ENCODE results near the gene CDC73. TPM values are rescaled to one million over a fixed set of nuclear protein-coding genes. Genes with fewer than 3 reads are reported as not detected.
"Not testable (repeated sequence)": the region's sequence is repeated elsewhere in the genome, so short reads cannot be mapped to it uniquely, and the experiment has no call there.

The CDC73 gene
- total and polyA plus RNA-seq, 10 of the 15 experiments (the other 5 are each of a cell fraction or from before 2014, with no cell fraction given), result 10.6 to 43.4 (median 21.7) TPM

DNA sequence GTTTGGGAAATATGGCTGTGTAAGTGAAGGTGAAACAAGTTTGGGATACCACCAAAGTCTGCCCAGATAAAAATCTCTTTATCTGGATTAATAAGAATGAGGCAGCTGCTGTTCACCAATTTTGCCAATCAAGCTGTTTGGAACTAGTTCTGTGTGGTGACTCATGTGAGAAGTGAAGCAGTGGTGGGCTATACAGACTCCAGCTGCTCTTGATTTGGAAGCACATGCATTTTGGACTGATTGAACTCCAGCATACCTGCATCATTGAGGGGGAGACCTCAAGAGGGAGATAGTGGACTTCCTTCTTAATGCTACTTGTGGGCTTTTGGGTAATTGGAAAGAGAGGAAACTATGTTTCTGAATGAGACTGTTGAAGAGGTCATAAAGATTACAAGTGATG, 163.8 kb downstream of the CDC73 start:
- DNase-seq (ENCODE audit: low read depth, low spot score) (no peak), FAIRE-seq (no peak), ATAC-seq (no peak)
- ChIA-PET CTCF (no interaction called here), RAD21 (ENCODE audit: unreplicated experiment) (no interaction called here), SMC1A (ENCODE audit: uncharacterized antibody, unreplicated experiment) (interaction anchor here (0.7 kb wide), 1 partner anchor 11 kb away, joined by 3 read pairs; no protein-coding TSS in a partner anchor), POLR2A (no interaction called here)
- Histone ChIP-seq H4K20me1 (ENCODE audit: control insufficient read depth, insufficient read depth) (no peaks in the 10 kb centered on the region), H3K4me1 (ENCODE audit: control insufficient read depth, insufficient read depth, low read length) (no peaks in the 10 kb centered on the region), H3K4me2 (ENCODE audit: control insufficient read depth, insufficient read depth) (no peak overlapping the region), H3K4me3 (no peak overlapping the region), H2AFZ (ENCODE audit: control insufficient read depth, low read depth, low read length) (no peak overlapping the region), H3K27ac (ENCODE audit: control insufficient read depth, insufficient read depth) (no peak overlapping the region), H3K79me2 (ENCODE audit: control insufficient read depth, insufficient read depth, low read length) (no peaks in the 10 kb centered on the region), H3K36me3 (ENCODE audit: control insufficient read depth in 2 of 2, insufficient read depth in 2 of 2, low read length in 1 of 2) (no peaks in the 10 kb centered on the region), H3K27me3 (replicated peaks in 1 of 2; ENCODE audit: control insufficient read depth in 2 of 2, insufficient read depth in 2 of 2, low read length in 1 of 2) (no peaks in the 10 kb centered on the region), H3K9ac (ENCODE audit: control insufficient read depth, insufficient read depth, low read length) (no peak overlapping the region), H3K9me3 (replicated peaks; ENCODE audit: control insufficient read depth, insufficient read depth, low read length) (no peaks in the 10 kb centered on the region)
- TSS peak; percentile 28 for BruUV-seq (replicated peaks)
- intact Hi-C loops (cut with micrococcal nuclease; ENCODE audit: unreplicated experiment) (no loop called here), in situ Hi-C loops (cut with MboI) (no loop called here)
- TF ChIP-seq CREB1 (IDR thresholded peaks at IDR 0.05; ENCODE audit: low read depth) (no peak), HDAC2 (IDR thresholded peaks at IDR 0.05) (no peak), PAX8 (IDR thresholded peaks at IDR 0.05) (no peak), TCF7 (IDR thresholded peaks at IDR 0.05; ENCODE audit: borderline replicate concordance) (no peak), FOXK2 (IDR thresholded peaks at IDR 0.05) (no peak), SMAD5 (IDR thresholded peaks at IDR 0.05; ENCODE audit: low read depth) (no peak), MTA2 (IDR thresholded peaks at IDR 0.05; ENCODE audit: low read depth) (no peak), NR2C1 (IDR thresholded peaks at IDR 0.05) (no peak), HDAC6 (IDR thresholded peaks at IDR 0.05; ENCODE audit: unreplicated experiment) (no peak), LARP7 (IDR thresholded peaks at IDR 0.05) (no peak), RBBP5 (conservative IDR thresholded peaks at IDR 0.05) (no peak), FOXM1 (IDR thresholded peaks at IDR 0.05; ENCODE audit: low read depth, low read length) (no peak)
- TF ChIP-seq, protein P1, sequence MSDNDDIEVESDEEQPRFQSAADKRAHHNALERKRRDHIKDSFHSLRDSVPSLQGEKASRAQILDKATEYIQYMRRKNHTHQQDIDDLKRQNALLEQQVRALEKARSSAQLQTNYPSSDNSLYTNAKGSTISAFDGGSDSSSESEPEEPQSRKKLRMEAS (IDR thresholded peaks at IDR 0.05; ENCODE audit: low read depth, low read length), result no peak

DNA sequence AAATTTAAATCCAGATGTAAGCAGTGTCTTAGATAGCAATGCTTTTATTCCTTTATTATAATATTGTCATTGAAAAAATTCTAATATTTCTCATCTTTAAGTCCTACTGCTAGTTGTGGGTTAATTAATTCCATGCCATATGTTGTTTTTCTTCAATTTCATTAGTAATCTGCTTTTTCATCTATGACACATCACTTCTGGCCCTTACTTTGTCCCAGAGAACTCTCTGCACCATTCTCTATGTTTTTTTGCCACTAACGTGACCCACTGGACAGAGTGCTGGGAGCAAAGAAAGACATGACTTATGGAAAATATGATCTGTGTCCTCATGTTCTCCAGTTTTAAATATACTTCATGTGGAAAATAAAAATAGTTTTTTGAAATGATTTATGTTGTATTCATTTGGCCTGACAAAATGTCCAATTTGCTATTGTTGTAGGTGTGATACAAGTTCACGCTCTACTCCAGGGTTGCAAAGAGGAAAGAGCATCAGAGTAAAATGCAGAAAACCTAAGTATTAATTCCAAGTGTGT, 166.8 kb downstream of the CDC73 start:
- H4K20me1 ChIP-seq (ENCODE audit: control insufficient read depth, insufficient read depth); H3K36me3 ChIP-seq (ENCODE audit: control insufficient read depth in 2 of 2, insufficient read depth in 2 of 2, low read length in 1 of 2); H3K4me2 ChIP-seq (ENCODE audit: control insufficient read depth, insufficient read depth); H3K9me3 ChIP-seq (replicated peaks; ENCODE audit: control insufficient read depth, insufficient read depth, low read length); BruUV-seq (replicated peaks); H3K9ac ChIP-seq (ENCODE audit: control insufficient read depth, insufficient read depth, low read length); DNase-seq (ENCODE audit: low read depth, low spot score); in situ Hi-C loops (cut with MboI); ATAC-seq; H3K4me1 ChIP-seq (ENCODE audit: control insufficient read depth, insufficient read depth, low read length); H3K4me3 ChIP-seq; H2AFZ ChIP-seq (ENCODE audit: control insufficient read depth, low read depth, low read length); H3K27ac ChIP-seq (ENCODE audit: control insufficient read depth, insufficient read depth); H3K27me3 ChIP-seq (replicated peaks in 1 of 2; ENCODE audit: control insufficient read depth in 2 of 2, insufficient read depth in 2 of 2, low read length in 1 of 2); RAD21 ChIA-PET (ENCODE audit: unreplicated experiment); intact Hi-C loops (cut with micrococcal nuclease; ENCODE audit: unreplicated experiment); CTCF ChIA-PET; H3K79me2 ChIP-seq (ENCODE audit: control insufficient read depth, insufficient read depth, low read length); POLR2A ChIA-PET; FAIRE-seq: not testable (repeated sequence)
- SMC1A ChIA-PET (ENCODE audit: uncharacterized antibody, unreplicated experiment), result interaction anchor here (0.7 kb wide), 1 partner anchor 601 kb away, joined by 3 read pairs; no protein-coding TSS in a partner anchor
- 52% methylated on average over 2 of the region's 2 CpGs for WGBS (ENCODE audit: insufficient coverage, insufficient replicate concordance, low lambda C conversion rate, missing lambda C conversion rate)
